Measurements from ENCODE around the gene SLC9A9.
"Not testable (repeated sequence)": the region's sequence is repeated elsewhere in the genome, so short reads cannot be mapped to it uniquely, and the experiment has no call there.

The SLC9A9 gene

DNA sequence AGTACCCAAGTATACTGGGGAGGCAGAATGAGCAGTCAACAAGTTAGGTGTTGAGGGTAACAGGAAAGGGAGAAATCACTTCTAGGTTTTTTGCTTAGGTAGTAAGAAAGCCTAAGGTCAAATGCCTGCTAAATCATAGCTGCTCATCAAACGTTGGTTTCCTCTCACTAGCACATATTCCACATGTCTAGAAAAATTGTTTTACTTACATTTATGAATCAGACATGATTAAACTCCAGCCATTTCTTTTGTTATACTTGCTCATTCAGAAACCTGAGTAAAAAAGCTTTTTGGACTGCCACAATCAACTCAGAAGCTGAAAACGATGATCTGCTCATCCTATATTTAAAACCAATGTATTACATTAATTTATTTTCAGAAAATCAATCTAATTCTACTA, 40.2 kb downstream of the SLC9A9 start:
- no peak for DNase-seq

DNA sequence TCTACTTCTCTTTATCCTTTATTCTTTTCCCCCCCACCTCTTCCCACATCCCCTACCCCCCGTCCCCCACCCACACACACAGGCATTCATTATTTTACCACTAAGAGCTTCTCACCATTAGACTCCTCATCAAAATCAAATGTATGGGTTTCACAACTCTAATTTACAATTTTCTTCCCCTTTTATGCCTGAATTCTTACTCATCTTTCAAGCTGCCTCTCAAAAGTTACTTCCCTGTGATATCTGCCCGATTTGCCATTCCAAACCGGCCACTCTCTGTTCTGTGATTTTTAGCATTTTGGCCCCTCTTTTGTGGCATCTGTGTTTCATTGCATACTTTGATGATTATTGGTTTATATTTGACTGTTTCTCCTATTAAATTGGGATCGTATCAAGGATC, 42.2 kb downstream of the SLC9A9 start:
- no peak for DNase-seq

DNA sequence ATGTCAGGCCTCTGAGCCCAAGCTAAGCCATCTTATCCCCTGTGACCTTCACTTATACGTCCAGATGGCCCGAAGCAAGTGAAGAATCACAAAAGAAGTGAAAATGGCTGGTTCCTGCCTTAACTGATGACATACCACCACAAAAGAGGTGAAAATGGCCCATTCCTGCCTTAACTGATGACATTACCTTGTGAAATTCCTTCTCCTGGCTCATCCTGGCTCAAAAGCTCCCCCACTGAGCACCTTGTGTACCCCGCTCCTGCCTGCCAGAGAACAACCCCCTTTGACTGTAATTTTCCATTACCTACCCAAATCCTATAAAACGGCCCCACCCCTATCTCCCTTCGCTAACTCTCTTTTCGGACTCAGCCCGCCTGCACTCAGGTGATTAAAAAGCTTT, 42.8 kb downstream of the SLC9A9 start:
- not testable (repeated sequence) for DNase-seq

DNA sequence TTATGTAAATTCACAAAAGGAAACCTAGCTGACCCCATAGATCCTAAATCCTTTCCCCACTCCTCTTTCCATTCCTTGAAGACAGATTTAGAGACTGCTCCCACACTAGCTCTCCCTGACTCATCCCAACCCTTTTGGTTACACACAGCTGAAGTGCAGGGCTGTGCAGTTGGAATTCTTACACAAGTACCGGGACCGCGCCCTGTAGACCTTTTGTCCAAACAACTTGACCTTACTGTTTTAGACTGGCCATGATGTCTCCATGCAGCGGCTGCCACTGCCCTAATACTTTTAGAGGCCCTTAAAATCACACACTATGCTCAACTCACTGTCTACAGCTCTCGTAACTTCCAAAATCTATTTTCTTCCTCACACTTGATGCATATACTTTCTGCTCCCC, 47.2 kb downstream of the SLC9A9 start:
- not testable (repeated sequence) for DNase-seq

DNA sequence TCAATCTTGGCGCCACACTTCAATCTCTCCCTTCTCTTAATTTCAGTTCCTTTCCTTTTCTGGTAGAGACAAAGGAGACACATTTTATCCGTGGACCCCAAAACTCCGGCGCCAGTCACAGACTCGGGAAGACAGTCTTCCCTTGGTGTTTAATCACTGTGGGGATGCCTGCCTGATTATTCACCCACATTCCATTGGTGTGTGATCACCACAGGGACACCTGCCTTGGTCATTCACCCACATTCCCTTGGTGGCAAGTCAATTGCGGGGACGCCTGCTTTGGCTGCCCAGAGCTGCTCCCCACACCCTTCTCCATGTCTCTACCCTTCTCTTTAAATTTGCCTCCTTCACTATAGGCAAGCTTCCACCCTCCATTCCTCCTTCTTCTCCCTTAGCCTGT, 50.1 kb downstream of the SLC9A9 start:
- not testable (repeated sequence) for DNase-seq

DNA sequence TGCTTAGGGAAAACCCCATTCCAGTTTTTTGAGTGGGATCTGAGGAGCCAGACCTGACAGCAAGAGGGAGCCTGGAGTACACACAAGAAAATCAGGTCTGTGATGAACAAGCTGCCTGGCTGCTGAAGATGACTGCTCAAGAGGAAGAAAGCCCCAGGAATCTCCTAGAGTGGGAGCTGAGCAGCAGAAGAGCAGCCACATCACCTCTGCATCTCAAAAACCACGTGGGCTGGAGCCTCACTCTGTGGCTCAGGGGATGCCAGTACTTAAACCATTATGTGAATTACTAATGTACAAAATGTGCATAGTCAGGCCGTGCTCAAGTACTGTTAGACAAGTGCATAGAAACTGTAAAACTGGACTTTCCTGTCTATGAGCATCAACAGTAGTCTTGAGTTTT, 52.4 kb downstream of the SLC9A9 start:
- no peak for DNase-seq

DNA sequence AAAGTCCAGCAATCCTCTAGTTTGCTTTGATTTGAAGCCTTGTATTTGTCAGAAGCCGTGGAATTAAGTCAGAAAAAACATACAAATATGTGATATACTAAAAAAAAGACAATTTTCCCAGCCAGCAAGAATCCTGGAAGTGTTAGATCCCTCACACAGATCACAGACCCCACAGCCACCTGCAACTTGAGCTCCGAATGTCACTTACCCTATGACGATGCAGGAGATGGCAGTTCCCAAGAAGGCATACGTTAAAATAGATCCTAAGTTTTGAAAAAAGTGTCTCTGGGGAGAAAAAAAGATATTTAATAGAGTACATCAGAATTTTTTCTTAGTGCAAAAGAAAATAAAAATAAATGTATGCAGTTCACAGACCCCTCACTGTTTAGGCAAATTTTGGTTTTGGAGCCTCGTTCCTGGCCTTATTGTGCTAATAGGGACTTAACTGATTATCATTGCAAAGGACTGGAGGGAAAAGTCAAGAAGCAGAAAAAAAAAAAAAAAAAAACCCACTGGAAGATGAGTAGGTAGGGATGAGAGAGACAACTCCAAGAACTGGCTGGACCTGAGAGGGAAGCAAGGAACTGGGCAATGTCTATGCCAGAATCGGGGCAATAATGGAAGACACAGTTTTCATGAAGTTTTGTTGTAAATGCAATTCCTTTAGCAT, 53.3 kb downstream of the SLC9A9 start:
- no peak for DNase-seq

DNA sequence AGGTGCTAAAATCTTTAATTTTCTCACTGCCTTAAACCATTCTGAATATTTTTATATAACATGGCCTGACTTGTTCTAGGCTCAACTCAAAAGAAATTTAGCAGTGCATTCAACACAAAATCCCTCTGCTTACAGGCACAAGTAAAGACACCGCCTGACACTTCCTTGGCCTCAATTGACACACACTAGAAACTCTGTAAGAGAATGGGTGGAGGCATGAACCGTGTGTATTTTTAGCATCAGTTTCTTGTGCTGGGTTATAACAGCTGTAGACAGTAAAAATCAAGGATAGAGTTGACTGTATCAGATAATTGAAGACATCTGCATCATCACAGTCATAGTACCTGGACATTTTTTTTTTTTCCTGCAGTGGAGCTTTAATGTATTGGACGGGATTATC, 54.3 kb downstream of the SLC9A9 start:
- no peak for DNase-seq

DNA sequence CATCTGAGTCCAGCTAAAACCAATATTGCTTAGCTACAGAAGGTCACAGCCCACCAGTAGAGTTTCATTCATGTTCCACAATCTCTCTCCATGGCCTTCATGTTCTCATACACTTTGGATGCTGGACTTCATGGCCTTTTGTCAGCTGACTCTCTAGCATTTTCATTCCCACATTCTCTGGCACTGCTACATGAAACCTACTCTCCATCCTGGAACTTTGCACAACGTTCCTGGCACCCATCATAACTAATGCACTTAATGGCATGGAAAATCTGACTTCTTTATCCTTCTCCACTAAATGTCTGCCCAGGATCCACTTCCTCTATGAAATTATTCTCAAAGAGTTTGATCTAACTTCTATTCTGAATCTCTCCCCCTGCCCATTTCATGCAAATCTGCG, 56.9 kb downstream of the SLC9A9 start:
- no peak for DNase-seq

DNA sequence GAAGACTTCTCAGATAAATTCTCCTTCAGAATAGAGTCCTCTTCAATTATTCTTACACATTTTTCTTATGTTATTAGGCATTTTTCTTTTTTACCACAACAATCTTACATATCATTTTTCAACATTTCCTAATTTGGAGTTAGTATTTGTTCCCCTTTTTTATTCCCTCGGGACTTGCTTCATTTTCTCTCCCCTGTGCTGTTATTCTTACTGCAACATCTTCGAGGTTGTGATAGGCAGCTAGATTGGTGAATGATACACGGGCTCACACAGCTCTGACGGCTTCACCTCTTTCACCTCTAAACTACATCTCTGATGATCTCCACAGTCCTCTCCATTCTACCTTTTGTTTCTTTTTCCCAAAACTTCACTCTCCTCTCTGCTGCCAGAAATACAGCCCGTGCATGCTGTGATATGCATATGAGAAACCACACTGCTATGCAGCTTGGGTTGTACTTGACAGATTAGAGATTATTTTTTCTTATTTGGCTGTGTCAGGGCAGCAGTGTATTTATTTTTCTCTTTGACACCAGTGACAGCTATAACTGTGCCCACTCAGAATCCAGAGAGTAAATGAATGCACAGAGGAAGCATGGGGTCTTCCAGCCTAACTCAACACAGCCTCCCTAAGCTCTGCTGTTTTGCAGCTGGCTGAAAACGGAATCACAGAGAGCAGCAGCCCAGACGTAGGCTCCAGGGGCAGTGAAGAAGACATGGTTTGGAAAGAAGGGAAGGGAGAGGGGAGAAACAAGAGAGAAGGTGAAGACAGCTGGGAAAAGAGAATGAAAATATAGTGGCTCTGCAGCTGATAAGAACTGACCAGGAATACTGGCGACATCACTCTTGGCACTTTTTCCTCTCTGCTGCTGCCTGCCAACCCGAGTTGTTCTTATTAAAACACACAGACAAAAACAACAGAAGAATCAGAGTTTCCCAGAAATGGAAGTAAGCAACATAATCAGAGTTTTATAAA, 61.8 kb downstream of the SLC9A9 start:
- no peak for DNase-seq

DNA sequence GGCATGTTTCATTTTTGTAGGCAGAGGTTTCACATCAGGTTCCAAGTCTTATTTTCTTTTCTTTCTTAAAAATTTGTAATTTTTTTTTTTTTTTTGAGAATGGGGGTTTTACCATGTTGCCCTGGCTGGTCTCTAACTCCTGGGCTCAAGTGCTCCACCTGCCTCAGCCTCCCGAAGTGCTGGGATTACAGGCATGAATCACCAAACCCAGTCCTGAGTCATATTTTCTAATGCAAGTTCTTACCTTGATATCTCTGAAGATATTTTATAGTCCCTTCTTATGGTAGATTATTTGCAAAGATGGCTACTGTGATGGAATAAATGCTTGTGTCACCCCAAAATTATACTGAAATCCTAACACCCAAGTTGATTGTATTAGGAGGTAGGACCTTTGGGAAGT, 63.8 kb downstream of the SLC9A9 start:
- DNase-seq, result no peak

DNA sequence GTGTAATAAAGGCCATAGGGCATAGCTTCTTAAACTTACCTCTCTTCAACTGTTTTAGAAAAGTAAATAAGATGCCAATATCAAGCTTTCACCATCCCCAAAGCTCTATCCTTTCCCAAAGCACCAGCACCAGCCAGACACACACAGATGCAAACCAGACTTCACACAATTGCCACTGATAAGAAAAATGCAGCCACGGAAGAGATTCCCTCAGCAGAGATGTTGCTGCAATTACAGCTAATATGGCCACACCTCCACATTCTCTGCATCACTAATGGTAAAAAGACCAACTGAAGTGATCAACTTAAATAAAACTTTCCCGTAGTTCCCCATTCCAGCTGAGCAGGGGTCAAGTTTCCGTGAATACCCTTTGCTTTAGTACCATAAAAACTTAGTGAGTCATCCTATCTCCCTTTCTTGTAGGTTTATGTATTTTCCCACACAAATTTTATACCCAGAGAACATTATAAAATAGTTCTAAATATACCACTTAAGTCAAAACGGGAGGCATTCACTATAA, 64.4 kb downstream of the SLC9A9 start:
- DNase-seq, result no peak

DNA sequence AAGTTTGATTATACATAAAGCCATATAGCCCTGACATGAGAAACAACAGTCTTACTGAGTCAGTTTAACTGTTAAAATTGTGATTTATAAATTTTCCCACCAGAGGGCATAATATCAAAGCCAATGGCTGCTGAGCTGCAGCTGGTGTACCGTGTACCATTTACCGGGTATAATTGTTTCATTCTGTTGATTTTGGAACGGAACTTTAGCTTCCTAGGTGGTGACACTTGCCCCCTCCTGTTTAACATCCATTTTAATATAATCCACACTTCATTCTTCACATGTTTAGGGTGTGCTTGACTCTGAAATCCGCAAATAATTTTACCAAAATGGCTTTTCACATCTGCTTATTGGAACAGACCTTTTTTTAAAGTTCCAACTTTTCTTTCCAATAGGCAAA, 72.8 kb downstream of the SLC9A9 start:
- DNase-seq, result no peak

DNA sequence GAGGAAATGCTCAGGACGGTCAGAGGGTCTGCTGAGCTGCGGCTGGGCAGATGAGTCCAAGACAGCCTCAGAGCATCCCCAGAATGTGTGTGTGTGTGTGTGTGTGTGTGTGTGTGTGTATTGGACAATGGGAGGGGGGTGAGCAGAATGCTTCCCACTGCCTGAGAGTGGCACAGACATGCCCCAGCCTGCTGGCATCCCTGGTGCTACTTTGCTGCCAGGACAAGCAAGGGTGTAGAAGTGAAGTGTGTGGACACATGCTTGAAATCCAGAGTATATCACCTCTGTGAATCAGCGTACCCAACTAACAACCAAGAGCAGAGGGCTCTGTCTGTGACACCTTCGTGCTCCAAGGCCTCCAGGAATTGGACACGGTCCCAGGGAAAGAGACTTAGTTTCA, 76.3 kb downstream of the SLC9A9 start:
- DNase-seq, result no peak

DNA sequence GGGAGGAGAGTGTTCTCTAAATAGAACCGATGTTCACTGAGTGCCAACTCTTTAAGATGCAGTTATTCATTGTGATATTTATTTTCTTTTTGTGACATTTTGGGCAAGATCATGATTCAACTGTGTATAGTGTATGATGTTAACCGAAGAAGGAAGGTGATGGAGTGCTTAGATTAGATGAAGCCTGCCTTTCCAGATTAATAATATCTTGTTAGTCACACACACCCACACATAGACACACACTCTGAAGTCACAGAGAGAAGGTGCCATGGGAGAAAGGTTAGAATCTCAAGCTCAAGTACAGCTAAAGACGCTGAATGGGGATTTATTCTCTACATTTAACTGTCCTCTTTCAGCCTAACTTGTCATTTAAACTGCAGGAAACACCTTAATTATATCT, 77.0 kb downstream of the SLC9A9 start:
- no peak for DNase-seq

DNA sequence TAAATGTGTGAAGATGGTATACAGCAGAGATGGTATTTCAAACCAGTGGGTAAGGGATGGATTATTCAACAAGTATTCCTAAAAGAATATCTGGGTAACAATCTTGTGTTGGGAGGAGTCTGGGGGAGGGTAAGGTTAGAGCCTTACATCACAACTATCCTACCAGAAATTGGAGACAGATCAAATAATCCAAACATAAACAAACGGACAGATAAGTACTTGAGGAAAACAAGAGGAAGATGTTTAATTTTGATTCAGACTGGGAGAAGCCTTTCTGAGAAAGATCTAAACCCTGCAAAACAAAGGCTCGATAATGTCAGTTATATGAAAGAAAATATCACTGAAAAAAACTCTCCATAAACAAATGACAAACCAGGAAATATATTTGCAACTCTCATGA, 77.9 kb downstream of the SLC9A9 start:
- DNase-seq, result no peak

DNA sequence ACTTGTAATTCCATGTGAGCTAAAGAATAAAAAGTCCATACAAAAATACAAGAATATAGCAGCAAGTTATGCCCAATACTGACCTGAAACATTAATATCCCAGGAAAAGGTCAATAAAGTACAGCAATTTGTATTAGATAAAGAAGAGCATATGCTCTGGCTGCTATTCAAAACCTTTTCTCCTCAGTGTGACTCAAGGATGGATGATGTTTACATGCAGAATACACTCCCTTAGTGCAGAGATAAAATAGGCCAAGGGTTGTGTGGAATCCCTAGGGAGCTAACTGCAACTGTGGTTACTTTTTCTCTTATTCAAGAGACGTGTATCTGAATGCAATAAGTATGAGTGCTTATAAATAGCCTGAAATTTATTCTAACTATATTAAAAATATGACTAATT, 78.7 kb downstream of the SLC9A9 start:
- no peak for DNase-seq

DNA sequence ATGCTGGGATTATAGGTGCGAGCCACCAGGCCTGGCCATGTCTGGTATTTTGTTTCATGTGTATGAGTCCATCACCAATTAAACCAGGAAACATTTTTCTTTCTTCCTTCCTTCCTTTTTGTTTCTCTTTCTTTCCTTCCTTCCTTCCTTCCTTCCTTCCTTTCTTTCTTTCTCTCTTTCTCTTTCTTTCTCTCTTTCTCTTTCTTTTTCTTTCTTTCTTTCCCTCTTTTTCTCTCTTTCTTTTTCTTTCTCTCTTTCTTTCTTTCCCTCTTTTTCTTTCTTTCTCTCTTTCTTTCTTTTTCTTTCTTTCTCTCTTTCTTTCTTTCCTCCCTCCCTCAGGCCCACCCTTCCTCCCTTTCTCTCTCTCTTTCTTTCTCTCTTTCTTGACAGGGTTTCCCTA, 83.4 kb downstream of the SLC9A9 start:
- no peak for DNase-seq

DNA sequence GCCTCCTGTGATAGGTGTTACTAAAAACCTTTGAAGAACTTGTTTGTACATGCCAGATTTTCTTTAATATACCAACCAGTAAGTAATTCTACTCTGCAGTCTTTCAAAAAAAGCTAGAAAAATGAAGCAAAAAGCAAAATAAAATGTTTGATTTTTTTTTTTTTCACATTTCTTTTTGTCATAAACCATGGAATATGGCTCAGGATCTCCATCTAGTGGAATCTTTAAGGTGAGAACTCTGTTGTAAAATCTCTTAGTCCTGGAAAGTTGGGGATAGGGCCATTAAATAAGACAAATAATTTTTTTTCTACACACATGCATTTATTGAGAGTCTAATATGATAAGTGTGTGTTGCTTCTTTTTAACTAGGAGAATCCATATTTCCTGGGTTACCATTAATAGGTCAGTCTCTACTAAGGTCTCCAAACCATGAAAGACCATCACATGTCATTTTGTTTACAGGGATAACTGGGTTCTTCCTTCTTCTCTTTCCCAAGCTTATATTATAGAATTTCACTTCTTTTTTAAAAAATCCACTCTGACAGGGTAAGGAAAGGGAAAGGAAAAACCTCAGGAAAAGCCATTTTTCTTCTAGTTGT, 84.6 kb downstream of the SLC9A9 start:
- no peak for DNase-seq

DNA sequence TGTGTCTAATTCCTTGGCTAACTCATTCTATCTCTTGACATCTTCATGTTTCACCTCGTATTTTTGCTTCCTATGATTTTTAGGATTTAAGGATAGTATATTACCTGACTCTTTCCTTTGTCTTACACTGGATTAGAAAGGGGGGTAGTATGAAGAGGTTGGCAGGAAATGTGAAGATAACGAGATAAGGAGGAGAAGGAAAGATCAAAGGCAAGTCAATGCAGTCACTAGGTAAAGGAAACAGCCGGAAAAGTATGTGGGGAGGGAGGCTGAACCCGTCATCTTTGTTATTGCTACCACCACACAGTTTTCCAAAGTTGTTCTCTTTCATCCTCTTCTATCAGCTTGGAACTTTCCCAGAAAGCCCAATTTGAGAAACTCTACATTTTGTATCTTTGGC, 90.6 kb downstream of the SLC9A9 start:
- DNase-seq, result no peak

DNA sequence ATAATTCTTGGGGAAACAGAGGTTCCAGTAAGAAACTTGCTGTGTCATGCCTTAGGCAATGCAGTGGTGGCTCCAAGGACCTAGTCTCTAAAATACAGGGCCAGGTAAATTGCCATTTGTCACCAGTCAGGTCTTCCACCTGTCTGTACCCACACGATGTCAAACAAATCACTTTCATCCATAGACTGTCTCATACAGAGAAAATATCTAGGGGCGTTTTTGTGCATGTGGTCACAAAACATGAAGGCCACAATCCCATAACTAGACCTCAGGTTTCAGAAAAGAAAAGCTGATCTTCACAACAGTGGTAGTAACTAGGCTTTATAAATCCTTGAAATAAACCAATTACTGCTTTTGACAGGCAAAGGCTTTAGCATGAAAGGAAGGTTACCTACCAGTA, 92.3 kb downstream of the SLC9A9 start:
- DNase-seq, result no peak

DNA sequence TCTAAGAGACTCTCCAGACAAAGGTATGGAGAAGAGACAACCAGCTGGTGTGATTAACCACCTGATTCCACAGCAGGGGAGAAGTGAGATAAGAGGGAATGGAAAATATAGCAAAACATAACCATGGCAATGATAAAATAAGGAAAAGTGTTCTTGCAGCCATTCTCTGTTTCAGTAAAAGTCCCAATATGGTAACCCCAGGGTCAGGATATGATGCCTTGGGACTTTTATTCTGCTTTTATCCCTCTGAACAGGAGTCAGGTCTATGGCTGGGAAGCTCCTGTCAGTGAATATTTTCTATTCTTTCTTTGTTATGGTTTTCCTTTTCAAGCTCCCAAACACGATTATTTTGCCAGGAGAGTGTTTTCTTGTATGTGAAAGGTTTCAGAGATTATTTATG, 94.2 kb downstream of the SLC9A9 start:
- DNase-seq, result no peak

DNA sequence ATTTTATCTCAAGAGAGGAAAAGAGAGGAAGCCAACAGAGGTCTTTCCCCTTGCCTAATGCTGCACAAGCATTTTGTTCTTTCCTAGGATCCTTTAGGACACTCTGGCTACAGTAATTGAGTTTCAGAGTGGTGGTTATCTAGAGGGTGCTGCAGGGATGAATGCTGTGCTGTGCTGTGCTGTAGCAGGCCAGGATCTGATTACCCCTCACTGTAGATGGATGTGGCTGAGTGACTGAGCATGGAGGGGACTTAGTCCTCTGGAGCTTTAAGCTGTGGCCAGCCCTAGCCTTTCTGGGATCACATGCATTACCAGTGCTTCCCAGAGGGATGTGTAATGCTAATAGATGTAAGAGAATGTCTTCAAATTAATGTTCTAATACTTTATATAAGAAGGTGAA, 94.8 kb downstream of the SLC9A9 start:
- DNase-seq, result no peak

DNA sequence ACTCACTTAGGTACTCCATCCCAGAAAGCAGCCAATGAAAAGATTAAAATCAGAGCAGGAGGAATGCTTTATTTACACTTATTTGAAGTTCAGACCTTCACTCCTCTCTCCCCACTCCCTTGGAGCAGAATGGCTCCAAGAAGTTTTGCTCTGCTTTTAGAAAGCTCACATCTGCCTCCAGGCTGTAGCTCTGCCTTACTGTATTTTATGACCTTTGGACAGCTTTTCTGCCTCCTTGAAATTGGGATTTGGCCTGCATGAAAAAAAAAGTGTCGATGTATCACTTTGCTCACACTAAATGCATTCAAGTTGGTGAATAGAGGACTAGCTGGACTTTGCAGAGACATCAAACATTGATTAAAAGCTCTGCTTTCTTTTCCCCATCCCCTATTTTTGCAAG, 95.3 kb downstream of the SLC9A9 start:
- DNase-seq, result no peak
